Measurements from ENCODE around the gene TSHZ2. TPM values are rescaled to one million over a fixed set of nuclear protein-coding genes. Genes with fewer than 3 reads are reported as not detected.

TSHZ2 gene
- total RNA-seq, 4 donors from 2014 or later = 4.0 to 57.8 (median 10.3) TPM

DNA sequence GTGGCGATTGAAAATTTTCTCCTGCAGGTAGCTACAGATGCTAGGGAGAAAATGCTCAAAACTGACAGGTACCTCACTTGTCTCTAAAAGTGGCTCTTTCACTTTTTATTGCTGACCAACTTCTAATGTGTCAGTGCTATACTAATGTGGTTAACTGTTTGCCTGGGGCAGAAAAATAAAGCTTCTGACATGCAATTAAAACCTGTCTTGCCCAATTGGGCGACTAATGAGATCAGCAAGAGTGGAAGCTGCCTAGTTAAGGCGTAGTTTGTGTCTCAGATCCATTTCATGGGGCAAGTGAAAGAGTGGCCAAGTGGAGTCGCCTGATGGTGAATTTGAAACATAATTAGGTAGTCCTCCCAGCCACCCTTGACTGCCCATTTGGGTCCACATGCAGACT lies 193.3 kb downstream of the TSHZ2 start:
- no peaks in the 10 kb centered on the region for H3K36me3 ChIP-seq
- TF ChIP-seq, protein P1, sequence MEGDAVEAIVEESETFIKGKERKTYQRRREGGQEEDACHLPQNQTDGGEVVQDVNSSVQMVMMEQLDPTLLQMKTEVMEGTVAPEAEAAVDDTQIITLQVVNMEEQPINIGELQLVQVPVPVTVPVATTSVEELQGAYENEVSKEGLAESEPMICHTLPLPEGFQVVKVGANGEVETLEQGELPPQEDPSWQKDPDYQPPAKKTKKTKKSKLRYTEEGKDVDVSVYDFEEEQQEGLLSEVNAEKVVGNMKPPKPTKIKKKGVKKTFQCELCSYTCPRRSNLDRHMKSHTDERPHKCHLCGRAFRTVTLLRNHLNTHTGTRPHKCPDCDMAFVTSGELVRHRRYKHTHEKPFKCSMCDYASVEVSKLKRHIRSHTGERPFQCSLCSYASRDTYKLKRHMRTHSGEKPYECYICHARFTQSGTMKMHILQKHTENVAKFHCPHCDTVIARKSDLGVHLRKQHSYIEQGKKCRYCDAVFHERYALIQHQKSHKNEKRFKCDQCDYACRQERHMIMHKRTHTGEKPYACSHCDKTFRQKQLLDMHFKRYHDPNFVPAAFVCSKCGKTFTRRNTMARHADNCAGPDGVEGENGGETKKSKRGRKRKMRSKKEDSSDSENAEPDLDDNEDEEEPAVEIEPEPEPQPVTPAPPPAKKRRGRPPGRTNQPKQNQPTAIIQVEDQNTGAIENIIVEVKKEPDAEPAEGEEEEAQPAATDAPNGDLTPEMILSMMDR (IDR thresholded peaks at IDR 0.05) = no peak
- no peak for TF ChIP-seq POLR2A (IDR thresholded peaks at IDR 0.05)
- no peaks in the 10 kb centered on the region for H3K4me1 ChIP-seq
- no peaks in the 10 kb centered on the region for H3K27me3 ChIP-seq
- no peaks in the 10 kb centered on the region for H3K9me3 ChIP-seq
- H3K27ac ChIP-seq = no peak overlapping the region
- H3K4me3 ChIP-seq = no peak overlapping the region
- no peak for DNase-seq

DNA sequence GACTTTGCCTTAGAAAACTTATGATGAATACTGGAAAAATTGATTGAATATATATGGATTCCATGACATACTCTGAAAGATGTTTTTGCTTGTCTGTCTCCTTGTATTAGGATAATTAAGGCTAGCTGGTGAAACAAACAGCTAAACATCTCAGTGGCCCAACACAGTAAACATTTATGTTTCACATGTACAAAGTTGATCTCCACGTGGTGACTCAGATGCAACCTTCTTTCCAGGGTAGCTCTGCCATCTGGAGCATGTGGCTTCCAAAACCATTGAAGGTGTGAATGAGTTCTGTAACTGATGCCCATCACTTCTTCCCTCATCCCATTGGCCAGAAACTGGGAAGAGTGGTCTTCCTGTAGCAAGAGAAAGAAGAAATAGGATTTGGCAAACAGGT lies 196.3 kb downstream of the TSHZ2 start:
- Histone ChIP-seq H3K9me3 (no peaks in the 10 kb centered on the region), H3K27ac (no peak overlapping the region), H3K27me3 (no peaks in the 10 kb centered on the region), H3K36me3 (no peaks in the 10 kb centered on the region), H3K4me3 (no peak overlapping the region), H3K4me1 (no peaks in the 10 kb centered on the region)
- TF ChIP-seq, protein P1 (IDR thresholded peaks at IDR 0.05) = no peak
- no peak for TF ChIP-seq POLR2A (IDR thresholded peaks at IDR 0.05)
- no peak for DNase-seq

DNA sequence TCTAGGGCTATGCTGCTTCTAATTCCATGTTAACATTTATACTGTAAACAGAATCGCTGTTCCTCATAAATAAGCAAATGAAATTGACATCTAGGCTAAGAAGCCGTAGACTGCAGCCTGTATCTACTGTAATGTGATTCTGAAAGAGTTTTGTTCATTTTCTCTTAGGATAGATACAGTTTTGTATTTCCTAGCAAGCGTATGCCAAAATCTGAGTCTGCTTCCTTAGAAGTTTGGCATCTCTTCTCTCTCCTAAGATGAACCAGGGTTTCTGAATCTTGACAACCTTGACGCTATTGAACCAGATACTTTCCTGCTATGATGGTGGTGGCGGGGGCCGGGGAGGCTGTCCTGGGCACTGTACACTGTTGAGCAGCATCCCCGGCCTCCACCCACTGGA lies 198.0 kb downstream of the TSHZ2 start:
- Histone ChIP-seq H3K36me3 (no peaks in the 10 kb centered on the region), H3K4me1 (no peaks in the 10 kb centered on the region), H3K27ac (no peak overlapping the region), H3K9me3 (no peaks in the 10 kb centered on the region), H3K27me3 (no peaks in the 10 kb centered on the region), H3K4me3 (no peak overlapping the region)
- no peak for TF ChIP-seq POLR2A (IDR thresholded peaks at IDR 0.05)
- TF ChIP-seq, protein P1 (IDR thresholded peaks at IDR 0.05) = no peak
- no peak for DNase-seq

DNA sequence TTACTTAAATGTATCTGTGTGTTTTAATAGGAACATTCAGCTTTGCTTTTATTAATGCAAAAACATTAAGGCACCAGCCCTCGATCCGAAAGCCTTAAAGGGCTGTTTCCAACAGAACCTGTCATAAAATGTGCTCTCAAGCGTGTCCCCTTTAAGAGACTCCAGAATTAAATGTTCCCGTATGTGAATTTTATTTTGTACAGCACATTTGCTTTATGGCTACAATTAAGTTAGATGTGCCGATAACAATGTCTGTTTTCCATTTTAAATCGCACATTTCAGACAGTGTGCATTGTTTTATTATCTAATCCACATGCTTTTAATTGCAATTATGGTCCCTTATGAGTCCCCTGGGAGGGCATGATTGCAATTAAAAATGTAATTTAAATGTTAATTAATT lies 198.9 kb downstream of the TSHZ2 start:
- DNase-seq = no peak
- H3K9me3 ChIP-seq = no peaks in the 10 kb centered on the region
- H3K27ac ChIP-seq = no peak overlapping the region
- TF ChIP-seq POLR2A (IDR thresholded peaks at IDR 0.05) = no peak
- TF ChIP-seq, protein P1 (IDR thresholded peaks at IDR 0.05) = no peak
- no peak overlapping the region for H3K4me3 ChIP-seq
- H3K4me1 ChIP-seq = no peaks in the 10 kb centered on the region
- H3K36me3 ChIP-seq = no peaks in the 10 kb centered on the region
- no peaks in the 10 kb centered on the region for H3K27me3 ChIP-seq

DNA sequence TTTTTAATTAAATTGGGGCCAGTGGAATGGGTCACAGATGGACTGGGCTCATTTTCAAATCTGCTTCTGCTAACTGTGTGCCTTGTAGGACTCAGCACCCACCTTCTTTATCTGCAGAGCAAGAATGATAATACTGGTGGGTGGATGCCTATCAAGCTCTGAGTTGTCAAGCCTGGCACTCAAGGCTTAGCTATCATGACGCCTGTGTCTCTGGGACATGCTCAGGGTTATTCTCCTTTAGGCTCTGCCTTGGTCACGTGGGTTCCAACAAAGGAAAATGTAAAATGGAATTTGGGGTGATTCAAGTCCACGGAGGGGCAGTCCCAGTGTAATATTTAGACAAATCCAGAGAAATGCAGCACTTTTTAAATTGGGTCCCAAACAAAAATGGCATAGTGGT lies 202.3 kb downstream of the TSHZ2 start:
- Histone ChIP-seq H3K4me3 (no peak overlapping the region), H3K4me1 (no peaks in the 10 kb centered on the region), H3K27ac (no peak overlapping the region), H3K27me3 (no peaks in the 10 kb centered on the region), H3K9me3 (no peaks in the 10 kb centered on the region), H3K36me3 (no peaks in the 10 kb centered on the region)
- TF ChIP-seq, protein P1 (IDR thresholded peaks at IDR 0.05) = no peak
- no peak for TF ChIP-seq POLR2A (IDR thresholded peaks at IDR 0.05)
- DNase-seq = no peak

DNA sequence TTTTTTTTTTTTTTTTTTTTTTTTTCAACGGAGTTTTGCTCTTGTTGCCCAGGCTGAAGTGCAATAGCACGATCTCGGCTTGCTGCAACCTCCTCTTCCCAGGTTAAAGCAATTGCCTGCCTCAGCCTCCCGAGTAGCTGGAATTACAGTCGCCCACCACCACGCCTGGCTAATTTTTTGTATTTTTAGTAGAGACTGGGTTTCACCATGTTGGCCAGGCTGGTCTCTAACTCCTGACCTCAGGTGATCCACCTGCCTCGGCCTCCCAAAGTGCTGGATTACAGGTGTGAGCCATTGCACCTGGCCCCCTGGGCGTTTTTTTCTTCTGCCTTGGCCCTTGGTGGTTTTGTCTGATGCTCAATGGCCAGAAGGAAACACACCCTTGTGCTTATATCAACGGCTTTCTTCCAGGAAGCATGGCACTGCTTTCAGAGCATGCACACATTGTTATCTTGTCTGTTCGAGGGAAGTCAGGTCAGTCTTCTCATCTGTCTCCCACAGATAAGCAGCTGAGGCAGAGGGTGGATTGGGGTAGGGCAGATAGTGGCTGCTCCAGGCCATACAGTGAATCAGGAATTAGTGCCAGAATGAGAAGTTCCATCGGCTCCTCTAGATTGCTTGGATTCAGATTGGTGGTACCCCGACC lies 203.1 kb downstream of the TSHZ2 start:
- H3K4me3 ChIP-seq = no peak overlapping the region
- TF ChIP-seq, protein P1 (IDR thresholded peaks at IDR 0.05) = no peak
- TF ChIP-seq POLR2A (IDR thresholded peaks at IDR 0.05) = no peak

More for the DNA sequence above, 203.1 kb downstream of the TSHZ2 start:
- DNase-seq = no peak
- Histone ChIP-seq H3K36me3 (no peaks in the 10 kb centered on the region), H3K27ac (no peak overlapping the region), H3K27me3 (no peaks in the 10 kb centered on the region), H3K9me3 (no peaks in the 10 kb centered on the region), H3K4me1 (no peaks in the 10 kb centered on the region)
